SH-SY5Y (cell line): ENCODE measurements around the gene HTR2A.

Source experiments
- GATA2 ChIP-seq: IDR thresholded peaks from 2 replicates; pipeline ENCODE4 v1.6.1; 2011; ENCODE audit warnings: mild to moderate bottlenecking, low read depth, low read length
- GATA3 ChIP-seq: IDR thresholded peaks from 2 replicates; pipeline ENCODE4 v1.6.1; 2011; ENCODE audit warnings: low read depth, mild to moderate bottlenecking, low read length, moderate library complexity

- TF ChIP-seq GATA3 (no peak), GATA2 (no peak)
Measured at GRCh38 chr13:46804391-46804815, 92.5 kb downstream of the HTR2A start.
